HepG2 (cell line): ENCODE data around the gene RAB1B. TPM values are rescaled to one million over a fixed set of nuclear protein-coding genes. Genes with fewer than 3 reads are reported as not detected.

Experiments
- ATRX ChIP-seq: sonication (generic); formaldehyde crosslinking; IDR thresholded peaks from 2 replicates; pipeline ENCODE4 v1.4.0; 2020; ENCODE audit warnings: missing genetic modification reagents, borderline replicate concordance
- CBX5 ChIP-seq: sonication (generic); formaldehyde crosslinking; IDR thresholded peaks from 2 replicates; pipeline ENCODE4 v1.4.0; 2020; ENCODE audit warnings: missing genetic modification reagents, borderline replicate concordance
- NFIB ChIP-seq: sonication (generic); formaldehyde crosslinking; IDR thresholded peaks from 2 replicates; pipeline ENCODE4 v1.9.0; 2021; ENCODE audit warnings: missing genetic modification reagents, mild to moderate bottlenecking, borderline replicate concordance
- POGZ ChIP-seq: sonication (generic); formaldehyde crosslinking; IDR thresholded peaks from 2 replicates; pipeline ENCODE4 v1.4.0; 2020; ENCODE audit warnings: mild to moderate bottlenecking, missing genetic modification reagents
- RFXANK ChIP-seq: IDR thresholded peaks from 2 replicates; pipeline ENCODE4 v1.6.1; 2016
- ZFP82 ChIP-seq: sonication (generic); formaldehyde crosslinking; IDR thresholded peaks from 2 replicates; pipeline ENCODE4 v1.5.1; 2020; ENCODE audit warnings: mild to moderate bottlenecking, missing genetic modification reagents, borderline replicate concordance
- ZNF773 ChIP-seq: sonication (generic); formaldehyde crosslinking; IDR thresholded peaks from 2 replicates; pipeline ENCODE4 v1.4.0; 2020; ENCODE audit warnings: missing genetic modification reagents, borderline replicate concordance
- polyA plus RNA-seq, 8 experiments: library from polyadenylated mRNA; depleted of rRNA in 3 of 8; stranded (reverse) in 7 of 8; unstranded in 1 of 8; fragments of >200 nt; fragmentation: Illumina TruSeq in 4 of 8; extraction: Trizol in 4 of 8; gene quantifications; 2 replicates each; pipeline versions ENCODE4 v1.2.1 to v1.2.3, GENCODE V29; 2011 to 2016; ENCODE audit warnings: low read depth in 4 of 8, missing spikeins in 1 of 8, mixed read lengths in 1 of 8; ENCODE audit not compliant: insufficient read depth in 1 of 8
- total RNA-seq, 5 experiments: library from RNA; depleted of rRNA; stranded (reverse); fragments of >200 nt; fragmentation: Illumina TruSeq; extraction: Trizol; gene quantifications; 2 replicates each; pipeline ENCODE4 v1.2.3, GENCODE V29; 2016; ENCODE audit warnings: low read depth in 1 of 5
- TF ChIP-seq, protein P1 (sequence below), 2 experiments: fragments of 450-650 bp in 1 of 2; sonication (generic) in 1 of 2; formaldehyde crosslinking in 1 of 2; IDR thresholded peaks; 2 replicates each; pipeline versions ENCODE4 v1.6.1 to v1.8.0; 2016 to 2022; ENCODE audit warnings: antibody characterized with exemption in 1 of 2, mild to moderate bottlenecking in 1 of 2, missing genetic modification reagents in 1 of 2
- TF ChIP-seq, protein P2 (sequence below): sonication (generic); formaldehyde crosslinking; IDR thresholded peaks from 2 replicates; pipeline ENCODE4 v1.9.0; 2021; ENCODE audit warnings: mild to moderate bottlenecking, missing genetic modification reagents
- TF ChIP-seq, protein P3 (sequence below): IDR thresholded peaks from 2 replicates; pipeline ENCODE4 v1.6.1; 2016; ENCODE audit warnings: control low read depth
- TF ChIP-seq, protein P4 (sequence below): sonication (generic); formaldehyde crosslinking; IDR thresholded peaks from 2 replicates; pipeline ENCODE4 v1.5.0; 2020; ENCODE audit warnings: missing genetic modification reagents

Gene RAB1B
- total and polyA plus RNA-seq, 2 of the 13 experiments (the other 11 are each of a cell fraction or from before 2014, with no cell fraction given), result 77.9 to 87.9 TPM

DNA sequence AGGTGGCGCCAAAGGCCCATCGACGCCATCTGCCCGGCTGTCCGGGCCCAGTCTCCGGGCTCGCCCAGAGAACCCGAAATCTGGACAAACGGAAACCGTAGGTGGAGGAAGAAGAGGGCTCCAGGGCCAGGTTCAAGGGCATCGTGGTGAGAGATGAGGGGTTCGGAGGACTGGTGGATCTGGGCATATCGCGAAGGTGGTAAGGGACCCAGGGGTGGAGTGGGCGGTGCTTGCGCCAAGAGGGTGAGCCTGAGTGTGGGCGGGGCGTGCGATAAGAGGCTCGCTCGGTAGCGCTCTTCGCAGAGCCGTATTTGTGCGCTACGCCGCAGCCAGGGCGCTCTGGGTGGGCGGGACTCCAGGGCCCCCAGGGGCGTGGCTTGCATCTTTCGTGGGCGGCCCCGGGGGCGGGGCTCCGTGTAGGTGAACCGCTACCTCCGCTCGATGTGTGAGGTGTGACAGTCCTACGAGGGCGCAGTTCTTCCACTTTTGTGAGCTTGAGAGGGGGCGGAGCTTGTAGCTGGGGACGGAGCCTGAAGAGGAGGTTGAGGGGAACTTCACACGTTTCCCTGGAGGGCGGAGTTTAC, 43.6 kb downstream of the RAB1B start (continued):
- TF ChIP-seq, protein P1, sequence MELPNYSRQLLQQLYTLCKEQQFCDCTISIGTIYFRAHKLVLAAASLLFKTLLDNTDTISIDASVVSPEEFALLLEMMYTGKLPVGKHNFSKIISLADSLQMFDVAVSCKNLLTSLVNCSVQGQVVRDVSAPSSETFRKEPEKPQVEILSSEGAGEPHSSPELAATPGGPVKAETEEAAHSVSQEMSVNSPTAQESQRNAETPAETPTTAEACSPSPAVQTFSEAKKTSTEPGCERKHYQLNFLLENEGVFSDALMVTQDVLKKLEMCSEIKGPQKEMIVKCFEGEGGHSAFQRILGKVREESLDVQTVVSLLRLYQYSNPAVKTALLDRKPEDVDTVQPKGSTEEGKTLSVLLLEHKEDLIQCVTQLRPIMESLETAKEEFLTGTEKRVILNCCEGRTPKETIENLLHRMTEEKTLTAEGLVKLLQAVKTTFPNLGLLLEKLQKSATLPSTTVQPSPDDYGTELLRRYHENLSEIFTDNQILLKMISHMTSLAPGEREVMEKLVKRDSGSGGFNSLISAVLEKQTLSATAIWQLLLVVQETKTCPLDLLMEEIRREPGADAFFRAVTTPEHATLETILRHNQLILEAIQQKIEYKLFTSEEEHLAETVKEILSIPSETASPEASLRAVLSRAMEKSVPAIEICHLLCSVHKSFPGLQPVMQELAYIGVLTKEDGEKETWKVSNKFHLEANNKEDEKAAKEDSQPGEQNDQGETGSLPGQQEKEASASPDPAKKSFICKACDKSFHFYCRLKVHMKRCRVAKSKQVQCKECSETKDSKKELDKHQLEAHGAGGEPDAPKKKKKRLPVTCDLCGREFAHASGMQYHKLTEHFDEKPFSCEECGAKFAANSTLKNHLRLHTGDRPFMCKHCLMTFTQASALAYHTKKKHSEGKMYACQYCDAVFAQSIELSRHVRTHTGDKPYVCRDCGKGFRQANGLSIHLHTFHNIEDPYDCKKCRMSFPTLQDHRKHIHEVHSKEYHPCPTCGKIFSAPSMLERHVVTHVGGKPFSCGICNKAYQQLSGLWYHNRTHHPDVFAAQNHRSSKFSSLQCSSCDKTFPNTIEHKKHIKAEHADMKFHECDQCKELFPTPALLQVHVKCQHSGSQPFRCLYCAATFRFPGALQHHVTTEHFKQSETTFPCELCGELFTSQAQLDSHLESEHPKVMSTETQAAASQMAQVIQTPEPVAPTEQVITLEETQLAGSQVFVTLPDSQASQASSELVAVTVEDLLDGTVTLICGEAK (IDR thresholded peaks at IDR 0.05), result no peak
- TF ChIP-seq, protein P1 (CRISPR knock-in tag; IDR thresholded peaks at IDR 0.05), result no peak; the same call in none of the 2 replicates
- TF ChIP-seq ZFP82 (CRISPR knock-in tag) (no peak), NFIB (CRISPR knock-in tag) (no peak), ATRX (no peak), ZNF773 (no peak), POGZ (no peak), RFXANK (CRISPR knock-in tag) (no peak), CBX5 (peak; percentile 69; the same call in 1 of the 2 replicates)
- TF ChIP-seq, protein P2, sequence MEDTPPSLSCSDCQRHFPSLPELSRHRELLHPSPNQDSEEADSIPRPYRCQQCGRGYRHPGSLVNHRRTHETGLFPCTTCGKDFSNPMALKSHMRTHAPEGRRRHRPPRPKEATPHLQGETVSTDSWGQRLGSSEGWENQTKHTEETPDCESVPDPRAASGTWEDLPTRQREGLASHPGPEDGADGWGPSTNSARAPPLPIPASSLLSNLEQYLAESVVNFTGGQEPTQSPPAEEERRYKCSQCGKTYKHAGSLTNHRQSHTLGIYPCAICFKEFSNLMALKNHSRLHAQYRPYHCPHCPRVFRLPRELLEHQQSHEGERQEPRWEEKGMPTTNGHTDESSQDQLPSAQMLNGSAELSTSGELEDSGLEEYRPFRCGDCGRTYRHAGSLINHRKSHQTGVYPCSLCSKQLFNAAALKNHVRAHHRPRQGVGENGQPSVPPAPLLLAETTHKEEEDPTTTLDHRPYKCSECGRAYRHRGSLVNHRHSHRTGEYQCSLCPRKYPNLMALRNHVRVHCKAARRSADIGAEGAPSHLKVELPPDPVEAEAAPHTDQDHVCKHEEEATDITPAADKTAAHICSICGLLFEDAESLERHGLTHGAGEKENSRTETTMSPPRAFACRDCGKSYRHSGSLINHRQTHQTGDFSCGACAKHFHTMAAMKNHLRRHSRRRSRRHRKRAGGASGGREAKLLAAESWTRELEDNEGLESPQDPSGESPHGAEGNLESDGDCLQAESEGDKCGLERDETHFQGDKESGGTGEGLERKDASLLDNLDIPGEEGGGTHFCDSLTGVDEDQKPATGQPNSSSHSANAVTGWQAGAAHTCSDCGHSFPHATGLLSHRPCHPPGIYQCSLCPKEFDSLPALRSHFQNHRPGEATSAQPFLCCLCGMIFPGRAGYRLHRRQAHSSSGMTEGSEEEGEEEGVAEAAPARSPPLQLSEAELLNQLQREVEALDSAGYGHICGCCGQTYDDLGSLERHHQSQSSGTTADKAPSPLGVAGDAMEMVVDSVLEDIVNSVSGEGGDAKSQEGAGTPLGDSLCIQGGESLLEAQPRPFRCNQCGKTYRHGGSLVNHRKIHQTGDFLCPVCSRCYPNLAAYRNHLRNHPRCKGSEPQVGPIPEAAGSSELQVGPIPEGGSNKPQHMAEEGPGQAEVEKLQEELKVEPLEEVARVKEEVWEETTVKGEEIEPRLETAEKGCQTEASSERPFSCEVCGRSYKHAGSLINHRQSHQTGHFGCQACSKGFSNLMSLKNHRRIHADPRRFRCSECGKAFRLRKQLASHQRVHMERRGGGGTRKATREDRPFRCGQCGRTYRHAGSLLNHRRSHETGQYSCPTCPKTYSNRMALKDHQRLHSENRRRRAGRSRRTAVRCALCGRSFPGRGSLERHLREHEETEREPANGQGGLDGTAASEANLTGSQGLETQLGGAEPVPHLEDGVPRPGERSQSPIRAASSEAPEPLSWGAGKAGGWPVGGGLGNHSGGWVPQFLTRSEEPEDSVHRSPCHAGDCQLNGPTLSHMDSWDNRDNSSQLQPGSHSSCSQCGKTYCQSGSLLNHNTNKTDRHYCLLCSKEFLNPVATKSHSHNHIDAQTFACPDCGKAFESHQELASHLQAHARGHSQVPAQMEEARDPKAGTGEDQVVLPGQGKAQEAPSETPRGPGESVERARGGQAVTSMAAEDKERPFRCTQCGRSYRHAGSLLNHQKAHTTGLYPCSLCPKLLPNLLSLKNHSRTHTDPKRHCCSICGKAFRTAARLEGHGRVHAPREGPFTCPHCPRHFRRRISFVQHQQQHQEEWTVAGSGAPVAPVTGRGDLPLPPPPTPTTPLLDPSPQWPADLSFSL (CRISPR knock-in tag), result no peak
- TF ChIP-seq, protein P3, sequence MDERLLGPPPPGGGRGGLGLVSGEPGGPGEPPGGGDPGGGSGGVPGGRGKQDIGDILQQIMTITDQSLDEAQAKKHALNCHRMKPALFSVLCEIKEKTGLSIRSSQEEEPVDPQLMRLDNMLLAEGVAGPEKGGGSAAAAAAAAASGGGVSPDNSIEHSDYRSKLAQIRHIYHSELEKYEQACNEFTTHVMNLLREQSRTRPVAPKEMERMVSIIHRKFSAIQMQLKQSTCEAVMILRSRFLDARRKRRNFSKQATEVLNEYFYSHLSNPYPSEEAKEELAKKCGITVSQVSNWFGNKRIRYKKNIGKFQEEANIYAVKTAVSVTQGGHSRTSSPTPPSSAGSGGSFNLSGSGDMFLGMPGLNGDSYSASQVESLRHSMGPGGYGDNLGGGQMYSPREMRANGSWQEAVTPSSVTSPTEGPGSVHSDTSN (CRISPR knock-in tag), result no peak
- TF ChIP-seq, protein P4, sequence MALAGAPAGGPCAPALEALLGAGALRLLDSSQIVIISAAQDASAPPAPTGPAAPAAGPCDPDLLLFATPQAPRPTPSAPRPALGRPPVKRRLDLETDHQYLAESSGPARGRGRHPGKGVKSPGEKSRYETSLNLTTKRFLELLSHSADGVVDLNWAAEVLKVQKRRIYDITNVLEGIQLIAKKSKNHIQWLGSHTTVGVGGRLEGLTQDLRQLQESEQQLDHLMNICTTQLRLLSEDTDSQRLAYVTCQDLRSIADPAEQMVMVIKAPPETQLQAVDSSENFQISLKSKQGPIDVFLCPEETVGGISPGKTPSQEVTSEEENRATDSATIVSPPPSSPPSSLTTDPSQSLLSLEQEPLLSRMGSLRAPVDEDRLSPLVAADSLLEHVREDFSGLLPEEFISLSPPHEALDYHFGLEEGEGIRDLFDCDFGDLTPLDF, result 0 out of 2 replicates have a peak, but pooled peaks have one; percentile 9
